Measurements from ENCODE around the gene TAOK1.

GRCh38 chr17:29584452-29585079 lies 194.4 kb downstream of the TAOK1 start:
- TF ChIP-seq TAF1 (conservative IDR thresholded peaks at IDR 0.05) (no peak), CTCF (IDR thresholded peaks at IDR 0.05; ENCODE audit: low read depth, low read length, missing input control) (no peak), REST (IDR thresholded peaks at IDR 0.05) (no peak)

All from liver (tissue), 3 donors.